Measurements from ENCODE around the gene STOM.
A peak's percentile ranks its signal among the peaks of the same experiment; 100 is the strongest.
"Not testable (repeated sequence)": the region's sequence is repeated elsewhere in the genome, so short reads cannot be mapped to it uniquely, and the experiment has no call there.

STOM gene

GRCh38 chr9:121369595-121370265 is at the start of gene STOM:
Gene STOM (minus strand): TSS chr9:121370250. CDS start chr9:121370187, 63 bp downstream.
- no peaks in the 10 kb centered on the region for H3K27me3 Mint-ChIP-seq (ENCODE audit: low read depth)
- H3K27ac Mint-ChIP-seq = peak within 1 kb of the TSS; percentile 89
- peak within 1 kb of the TSS; percentile 81 for H3K4me3 Mint-ChIP-seq
- peaks cover 28% of the 10 kb centered on the region for H3K36me3 Mint-ChIP-seq (ENCODE audit: low read depth)
- H3K4me1 Mint-ChIP-seq (ENCODE audit: low read depth) = peaks cover 51% of the 10 kb centered on the region
- no peaks in the 10 kb centered on the region for H3K9me3 Mint-ChIP-seq

GRCh38 chr9:121411993-121412392 is 41.9 kb upstream of the STOM start:
- no peaks in the 10 kb centered on the region for H3K36me3 Mint-ChIP-seq (ENCODE audit: low read depth)
- no peak overlapping the region for H3K4me3 Mint-ChIP-seq
- no peaks in the 10 kb centered on the region for H3K4me1 Mint-ChIP-seq (ENCODE audit: low read depth)
- no peak overlapping the region for H3K27ac Mint-ChIP-seq
- peaks cover 19% of the 10 kb centered on the region for H3K27me3 Mint-ChIP-seq (ENCODE audit: low read depth)
- no peaks in the 10 kb centered on the region for H3K9me3 Mint-ChIP-seq

- H3K27ac Mint-ChIP-seq = no peak overlapping the region
- peaks cover 33% of the 10 kb centered on the region for H3K27me3 Mint-ChIP-seq (ENCODE audit: low read depth)
- H3K4me3 Mint-ChIP-seq = no peak overlapping the region
- peaks cover 8% of the 10 kb centered on the region for H3K9me3 Mint-ChIP-seq
- H3K36me3 Mint-ChIP-seq (ENCODE audit: low read depth) = peaks cover 1% of the 10 kb centered on the region
- no peaks in the 10 kb centered on the region for H3K4me1 Mint-ChIP-seq (ENCODE audit: low read depth)
Observed at GRCh38 chr9:121405899-121406298, 35.8 kb upstream of the STOM start.

GRCh38 chr9:121404906-121405305 is 34.9 kb upstream of the STOM start:
- Mint-ChIP-seq H3K27ac (no peak overlapping the region), H3K36me3 (ENCODE audit: low read depth) (peaks cover 1% of the 10 kb centered on the region), H3K27me3 (ENCODE audit: low read depth) (peaks cover 30% of the 10 kb centered on the region), H3K9me3 (peaks cover 8% of the 10 kb centered on the region), H3K4me1 (ENCODE audit: low read depth) (no peaks in the 10 kb centered on the region), H3K4me3 (no peak overlapping the region)

GRCh38 chr9:121399883-121400607 is 30.0 kb upstream of the STOM start:
- peaks cover 5% of the 10 kb centered on the region for H3K36me3 Mint-ChIP-seq (ENCODE audit: low read depth)
- peaks cover 19% of the 10 kb centered on the region for H3K27me3 Mint-ChIP-seq (ENCODE audit: low read depth)
- H3K27ac Mint-ChIP-seq = no peak overlapping the region
- H3K4me3 Mint-ChIP-seq = no peak overlapping the region
- peaks cover 11% of the 10 kb centered on the region for H3K9me3 Mint-ChIP-seq
- H3K4me1 Mint-ChIP-seq (ENCODE audit: low read depth) = no peaks in the 10 kb centered on the region

- H3K4me1 Mint-ChIP-seq (ENCODE audit: low read depth) = no peaks in the 10 kb centered on the region
- peaks cover 11% of the 10 kb centered on the region for H3K9me3 Mint-ChIP-seq
- H3K27ac Mint-ChIP-seq = no peak overlapping the region
- no peak overlapping the region for H3K4me3 Mint-ChIP-seq
- H3K27me3 Mint-ChIP-seq (ENCODE audit: low read depth) = peaks cover 19% of the 10 kb centered on the region
- H3K36me3 Mint-ChIP-seq (ENCODE audit: low read depth) = peaks cover 5% of the 10 kb centered on the region
Observed at GRCh38 chr9:121399126-121399882, 29.3 kb upstream of the STOM start.

- Mint-ChIP-seq H3K27ac (no peak overlapping the region), H3K4me3 (no peak overlapping the region), H3K9me3 (peaks cover 11% of the 10 kb centered on the region), H3K36me3 (ENCODE audit: low read depth) (peaks cover 5% of the 10 kb centered on the region), H3K27me3 (ENCODE audit: low read depth) (peaks cover 19% of the 10 kb centered on the region), H3K4me1 (ENCODE audit: low read depth) (peaks cover 3% of the 10 kb centered on the region)
Observed at GRCh38 chr9:121398374-121398773, 28.3 kb upstream of the STOM start.

GRCh38 chr9:121397277-121397676 is 27.2 kb upstream of the STOM start:
- H3K27ac Mint-ChIP-seq; H3K36me3 Mint-ChIP-seq (ENCODE audit: low read depth); H3K4me3 Mint-ChIP-seq: not testable (repeated sequence)
- Mint-ChIP-seq H3K4me1 (ENCODE audit: low read depth) (peaks cover 11% of the 10 kb centered on the region), H3K9me3 (peaks cover 11% of the 10 kb centered on the region), H3K27me3 (ENCODE audit: low read depth) (peaks cover 14% of the 10 kb centered on the region)

- Mint-ChIP-seq H3K4me1 (ENCODE audit: low read depth) (peaks cover 15% of the 10 kb centered on the region), H3K9me3 (peaks cover 11% of the 10 kb centered on the region), H3K27me3 (ENCODE audit: low read depth) (peaks cover 5% of the 10 kb centered on the region), H3K36me3 (ENCODE audit: low read depth) (peaks cover 8% of the 10 kb centered on the region), H3K4me3 (no peak overlapping the region), H3K27ac (no peak overlapping the region)
Observed at GRCh38 chr9:121395558-121395957, 25.5 kb upstream of the STOM start.

GRCh38 chr9:121394292-121394691 is 24.2 kb upstream of the STOM start:
- peaks cover 15% of the 10 kb centered on the region for H3K4me1 Mint-ChIP-seq (ENCODE audit: low read depth)

GRCh38 chr9:121393318-121393717 is 23.3 kb upstream of the STOM start:
- H3K27ac Mint-ChIP-seq = peak overlapping the region; percentile 41

More at GRCh38 chr9:121394292-121394691, 24.2 kb upstream of the STOM start:
- H3K27me3 Mint-ChIP-seq (ENCODE audit: low read depth) = peaks cover 8% of the 10 kb centered on the region
- no peak overlapping the region for H3K27ac Mint-ChIP-seq
- H3K4me3 Mint-ChIP-seq = no peak overlapping the region
- peaks cover 8% of the 10 kb centered on the region for H3K36me3 Mint-ChIP-seq (ENCODE audit: low read depth)
- peaks cover 11% of the 10 kb centered on the region for H3K9me3 Mint-ChIP-seq

GRCh38 chr9:121390372-121390771 is 20.3 kb upstream of the STOM start:
- no peak overlapping the region for H3K4me3 Mint-ChIP-seq
- H3K27ac Mint-ChIP-seq = no peak overlapping the region
- H3K27me3 Mint-ChIP-seq (ENCODE audit: low read depth) = peaks cover 12% of the 10 kb centered on the region
- H3K4me1 Mint-ChIP-seq (ENCODE audit: low read depth) = peaks cover 19% of the 10 kb centered on the region
- peaks cover 3% of the 10 kb centered on the region for H3K36me3 Mint-ChIP-seq (ENCODE audit: low read depth)
- H3K9me3 Mint-ChIP-seq = no peaks in the 10 kb centered on the region

More at GRCh38 chr9:121393318-121393717, 23.3 kb upstream of the STOM start:
- H3K4me1 Mint-ChIP-seq (ENCODE audit: low read depth) = peaks cover 15% of the 10 kb centered on the region
- H3K36me3 Mint-ChIP-seq (ENCODE audit: low read depth) = peaks cover 8% of the 10 kb centered on the region
- H3K27me3 Mint-ChIP-seq (ENCODE audit: low read depth) = peaks cover 10% of the 10 kb centered on the region
- peaks cover 11% of the 10 kb centered on the region for H3K9me3 Mint-ChIP-seq
- peak overlapping the region; percentile 25 for H3K4me3 Mint-ChIP-seq

- Mint-ChIP-seq H3K9me3 (no peaks in the 10 kb centered on the region), H3K4me1 (ENCODE audit: low read depth) (peaks cover 15% of the 10 kb centered on the region), H3K27ac (no peak overlapping the region), H3K27me3 (ENCODE audit: low read depth) (peaks cover 17% of the 10 kb centered on the region), H3K4me3 (no peak overlapping the region), H3K36me3 (ENCODE audit: low read depth) (peaks cover 3% of the 10 kb centered on the region)
Observed at GRCh38 chr9:121388140-121388905, 18.3 kb upstream of the STOM start.
